ENCODE results near the gene RAB11FIP2. TPM values are rescaled to one million over a fixed set of nuclear protein-coding genes. Genes with fewer than 3 reads are reported as not detected.

The RAB11FIP2 gene, protein sequence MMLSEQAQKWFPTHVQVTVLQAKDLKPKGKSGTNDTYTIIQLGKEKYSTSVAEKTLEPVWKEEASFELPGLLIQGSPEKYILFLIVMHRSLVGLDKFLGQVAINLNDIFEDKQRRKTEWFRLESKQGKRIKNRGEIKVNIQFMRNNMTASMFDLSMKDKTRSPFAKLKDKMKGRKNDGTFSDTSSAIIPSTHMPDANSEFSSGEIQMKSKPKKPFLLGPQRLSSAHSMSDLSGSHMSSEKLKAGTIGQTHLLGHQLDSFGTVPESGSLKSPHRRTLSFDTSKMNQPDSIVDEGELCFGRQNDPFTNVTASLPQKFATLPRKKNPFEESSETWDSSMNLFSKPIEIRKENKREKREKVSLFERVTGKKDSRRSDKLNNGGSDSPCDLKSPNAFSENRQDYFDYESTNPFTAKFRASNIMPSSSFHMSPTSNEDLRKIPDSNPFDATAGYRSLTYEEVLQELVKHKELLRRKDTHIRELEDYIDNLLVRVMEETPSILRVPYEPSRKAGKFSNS
- total RNA-seq: 10 to 100 TPM in 2 of 4 donors, 1 to 10 TPM in 2; 3.0 to 18.4 (median 9.0) TPM

DNA sequence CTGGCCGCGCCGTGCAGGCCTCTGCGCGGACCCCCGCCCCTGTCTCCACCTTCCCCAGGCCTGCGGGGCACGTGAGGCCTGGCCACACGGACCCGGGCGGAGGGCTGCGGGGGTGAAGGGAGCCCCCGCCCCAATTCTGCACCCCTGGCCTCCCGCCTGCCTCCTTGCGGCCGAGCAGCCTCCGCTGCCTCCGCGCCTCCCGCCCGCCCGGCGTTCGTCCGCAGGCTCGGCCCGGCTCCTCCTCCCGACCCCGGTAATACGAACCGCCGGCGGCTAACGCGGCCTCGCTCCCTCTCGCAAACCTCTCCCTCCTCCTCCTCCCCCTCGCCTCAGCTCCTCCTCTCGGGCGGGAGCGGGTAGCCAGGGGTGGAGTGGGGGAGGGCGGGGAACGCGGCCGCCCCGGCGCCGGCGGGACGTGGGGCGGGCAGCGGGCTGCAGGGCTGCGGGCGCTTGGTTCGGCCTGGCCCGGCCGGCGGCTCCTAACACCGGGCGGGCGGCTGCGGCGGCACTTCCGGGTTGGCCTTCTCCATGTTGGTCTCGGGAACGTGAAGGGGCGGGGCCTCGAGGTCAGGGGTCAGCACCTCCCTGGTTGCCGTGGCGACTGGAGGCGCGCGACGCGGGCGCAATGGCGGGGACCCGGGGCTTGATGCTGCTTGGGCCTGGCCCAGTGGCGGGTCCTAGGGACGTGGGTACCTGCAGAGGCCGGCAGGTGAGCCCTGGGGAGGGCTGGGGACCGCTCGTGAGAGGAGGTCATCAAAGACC is at the start of gene RAB11FIP2:
Gene RAB11FIP2, minus strand, starts transcription at position 547 of the 762 bp plus-strand sequence. CDS start 778 bp downstream, outside the sequence.
- Histone ChIP-seq H3K9me3 (no peaks in the 10 kb centered on the region), H3K36me3 (no peaks in the 10 kb centered on the region), H3K27me3 (no peaks in the 10 kb centered on the region), H3K27ac (peak within 1 kb of the TSS; percentile 89 to 96 (median 95)), H3K4me1 (peaks cover 5 to 46% (median 13%) of the 10 kb centered on the region in 4 donors), H3K4me3 (peak within 1 kb of the TSS; percentile 79 to 84 (median 82))
- DNase-seq: peak; percentile 97
- 1% methylated on average over 62 of the region's 83 CpGs; no CpG with 5 or more reads in 1 of the 2 donors for WGBS, 2 donors (ENCODE audit: low coverage in 1 of 2)
- in situ Hi-C loops (cut with MboI; ENCODE audit: low pct_ligation_motif_present in 1 of 4, low pct_unique_long_range_greater_than_20kb in 1 of 4, low sequenced_read_pairs in 3 of 4): no loop called here
- TF ChIP-seq, protein P1, sequence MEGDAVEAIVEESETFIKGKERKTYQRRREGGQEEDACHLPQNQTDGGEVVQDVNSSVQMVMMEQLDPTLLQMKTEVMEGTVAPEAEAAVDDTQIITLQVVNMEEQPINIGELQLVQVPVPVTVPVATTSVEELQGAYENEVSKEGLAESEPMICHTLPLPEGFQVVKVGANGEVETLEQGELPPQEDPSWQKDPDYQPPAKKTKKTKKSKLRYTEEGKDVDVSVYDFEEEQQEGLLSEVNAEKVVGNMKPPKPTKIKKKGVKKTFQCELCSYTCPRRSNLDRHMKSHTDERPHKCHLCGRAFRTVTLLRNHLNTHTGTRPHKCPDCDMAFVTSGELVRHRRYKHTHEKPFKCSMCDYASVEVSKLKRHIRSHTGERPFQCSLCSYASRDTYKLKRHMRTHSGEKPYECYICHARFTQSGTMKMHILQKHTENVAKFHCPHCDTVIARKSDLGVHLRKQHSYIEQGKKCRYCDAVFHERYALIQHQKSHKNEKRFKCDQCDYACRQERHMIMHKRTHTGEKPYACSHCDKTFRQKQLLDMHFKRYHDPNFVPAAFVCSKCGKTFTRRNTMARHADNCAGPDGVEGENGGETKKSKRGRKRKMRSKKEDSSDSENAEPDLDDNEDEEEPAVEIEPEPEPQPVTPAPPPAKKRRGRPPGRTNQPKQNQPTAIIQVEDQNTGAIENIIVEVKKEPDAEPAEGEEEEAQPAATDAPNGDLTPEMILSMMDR (IDR thresholded peaks at IDR 0.05): peak in 1 of 5 experiments; percentile 23
- TF ChIP-seq POLR2AphosphoS5 (IDR thresholded peaks at IDR 0.05) (peak; percentile 29 to 65 (median 53)), EP300 (IDR thresholded peaks at IDR 0.05; ENCODE audit: low read depth) (no peak), POLR2A (IDR thresholded peaks at IDR 0.05) (peak; percentile 47)
- intact Hi-C loops (cut with DNase I; ENCODE audit: low total_unique reads): no loop called here

DNA sequence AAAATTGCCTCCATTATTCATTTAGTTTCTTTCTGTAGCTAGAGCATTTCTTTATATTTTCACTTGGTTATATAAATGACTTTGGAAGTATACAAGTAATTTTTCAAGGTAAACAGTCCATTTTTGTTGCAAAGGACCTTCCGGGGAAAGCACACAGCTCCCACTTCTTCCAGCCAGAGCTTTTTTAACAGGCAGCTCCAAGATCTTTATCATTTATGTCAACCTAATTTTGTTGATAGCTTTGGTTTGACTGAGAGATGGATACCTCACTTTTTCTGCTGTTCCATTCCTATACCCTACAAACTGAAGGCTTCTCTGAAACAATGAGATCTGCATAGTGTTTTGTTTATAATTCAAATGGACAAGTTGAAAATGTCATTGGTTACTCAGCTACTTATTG is 49.3 kb upstream of the RAB11FIP2 start:
- H3K4me3 ChIP-seq: no peak overlapping the region
- H3K4me1 ChIP-seq: no peaks in the 10 kb centered on the region
- in situ Hi-C loops (cut with MboI; ENCODE audit: low pct_ligation_motif_present in 1 of 4, low pct_unique_long_range_greater_than_20kb in 1 of 4, low sequenced_read_pairs in 3 of 4): no loop called here
- no peaks in the 10 kb centered on the region for H3K27me3 ChIP-seq
- H3K27ac ChIP-seq: no peak overlapping the region
- WGBS, 2 donors (ENCODE audit: low coverage in 1 of 2): 86% methylated on average over 1 of the region's 1 CpG; no CpG with 5 or more reads in 1 of the 2 donors
- TF ChIP-seq EP300 (IDR thresholded peaks at IDR 0.05; ENCODE audit: low read depth) (no peak), POLR2AphosphoS5 (IDR thresholded peaks at IDR 0.05) (no peak), POLR2A (IDR thresholded peaks at IDR 0.05) (no peak)
- TF ChIP-seq, protein P1 (IDR thresholded peaks at IDR 0.05): no peak
- intact Hi-C loops (cut with DNase I; ENCODE audit: low total_unique reads): no loop called here
- no peaks in the 10 kb centered on the region for H3K36me3 ChIP-seq
- DNase-seq: no peak
- H3K9me3 ChIP-seq: no peaks in the 10 kb centered on the region

DNA sequence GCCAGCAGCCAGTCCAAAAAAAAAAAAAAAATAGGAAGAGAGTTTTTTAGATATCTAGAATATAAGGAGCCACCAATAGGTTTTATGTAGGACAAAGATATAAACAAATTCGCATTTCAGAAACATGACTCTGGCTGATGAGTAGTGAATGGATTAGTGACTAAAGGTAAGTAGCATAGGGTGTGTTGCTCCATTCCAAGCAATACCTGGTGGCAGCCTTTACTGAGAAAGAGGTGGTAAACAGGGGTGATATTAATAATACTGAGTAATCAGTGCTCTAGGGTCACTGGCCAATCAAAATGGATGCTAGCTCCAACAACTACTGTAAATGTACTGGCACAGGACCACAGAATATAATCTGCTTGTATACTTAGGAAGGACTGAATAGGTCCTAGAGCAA is 45.5 kb upstream of the RAB11FIP2 start:
- no peak for DNase-seq
- Histone ChIP-seq H3K4me3 (no peak overlapping the region), H3K36me3 (no peaks in the 10 kb centered on the region), H3K27me3 (no peaks in the 10 kb centered on the region), H3K27ac (no peak overlapping the region), H3K4me1 (no peaks in the 10 kb centered on the region), H3K9me3 (no peaks in the 10 kb centered on the region)
- intact Hi-C loops (cut with DNase I; ENCODE audit: low total_unique reads): no loop called here
- TF ChIP-seq, protein P1 (IDR thresholded peaks at IDR 0.05): no peak
- TF ChIP-seq EP300 (IDR thresholded peaks at IDR 0.05; ENCODE audit: low read depth) (no peak), POLR2A (IDR thresholded peaks at IDR 0.05) (no peak), POLR2AphosphoS5 (IDR thresholded peaks at IDR 0.05) (no peak)
- in situ Hi-C loops (cut with MboI; ENCODE audit: low pct_ligation_motif_present in 1 of 4, low pct_unique_long_range_greater_than_20kb in 1 of 4, low sequenced_read_pairs in 3 of 4): no loop called here
- WGBS, 2 donors (ENCODE audit: low coverage in 1 of 2): 100% methylated on average over 1 of the region's 1 CpG

DNA sequence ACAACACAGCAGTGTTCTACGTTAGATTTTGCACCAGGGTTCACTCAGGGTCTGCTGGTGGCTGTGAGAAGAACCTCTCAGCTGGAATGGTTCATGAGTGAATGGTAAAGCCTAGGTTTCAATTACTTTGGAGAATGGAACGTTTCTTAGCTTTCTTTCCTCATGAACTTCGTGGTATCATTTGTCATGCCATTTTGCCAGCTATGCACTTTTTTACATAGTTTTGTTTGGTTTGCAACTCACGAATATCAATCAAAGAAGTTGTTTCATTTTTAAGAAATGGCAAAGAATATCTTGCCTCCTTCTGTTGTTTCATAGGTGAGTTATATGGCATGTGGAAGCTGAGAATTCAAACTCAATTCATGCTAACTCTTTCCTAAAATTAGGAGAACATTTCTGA is 34.1 kb upstream of the RAB11FIP2 start:
- intact Hi-C loops (cut with DNase I; ENCODE audit: low total_unique reads) (no loop called here), in situ Hi-C loops (cut with MboI; ENCODE audit: low pct_ligation_motif_present in 1 of 4, low pct_unique_long_range_greater_than_20kb in 1 of 4, low sequenced_read_pairs in 3 of 4) (no loop called here)
- WGBS, 2 donors (ENCODE audit: low coverage in 1 of 2): 62 to 76% methylated on average over 4 of the region's 4 CpGs
- TF ChIP-seq EP300 (IDR thresholded peaks at IDR 0.05; ENCODE audit: low read depth) (no peak), POLR2AphosphoS5 (IDR thresholded peaks at IDR 0.05) (no peak), POLR2A (IDR thresholded peaks at IDR 0.05) (no peak)
- TF ChIP-seq, protein P1 (IDR thresholded peaks at IDR 0.05): no peak
- Histone ChIP-seq H3K4me3 (no peak overlapping the region), H3K36me3 (no peaks in the 10 kb centered on the region), H3K27ac (no peak overlapping the region), H3K9me3 (no peaks in the 10 kb centered on the region), H3K27me3 (no peaks in the 10 kb centered on the region), H3K4me1 (no peaks in the 10 kb centered on the region)
- DNase-seq: no peak

Measured in transverse colon (tissue), 4 donors.